HepG2 (cell line): Measurements from ENCODE around the gene SNRPB2. TPM values are rescaled to one million over a fixed set of nuclear protein-coding genes. Genes with fewer than 3 reads are reported as not detected.
A peak's percentile ranks its signal among the peaks of the same experiment; 100 is the strongest.

Source experiments
- ATAC-seq: fragments of 200-7000 bp; cut with Tn5 transposase; 3 replicates; pipeline ENCODE4 v1.9.1; 2020; ENCODE audit warnings: mild to moderate bottlenecking, moderate library complexity
- BruUV-seq: library from RNA; stranded (reverse); fragments of 400-500 nt; replicated peaks from 2 replicates; lab custom pipeline; 2021; lab: Mats Ljungman, UMichigan
- CTCF ChIA-PET: fragments of 300-600 bp; formaldehyde crosslinking; extraction: SDS; loops from one replicate; lab custom pipeline; 2021; ENCODE audit warnings: low total read pairs, inconsistent platforms, low intra/inter-chr PET ratio; lab: Yijun Ruan, JAX
- POLR2A ChIA-PET: fragments of 350-600 bp; sonication (Branson Sonifier 250); formaldehyde crosslinking; loops from one replicate; lab custom pipeline; 2020; ENCODE audit warnings: antibody characterized with exemption, inconsistent platforms; lab: Yijun Ruan, JAX
- DNase-seq: peaks from one replicate; pipeline ENCODE4 v3.0.0-alpha.2; 2015; ENCODE audit warnings: low spot score
- FAIRE-seq: peaks from 3 replicates; lab custom pipeline; 2011; peaks lifted over from hg19 to GRCh38; lab: Jason Lieb, UNC
- H2AFZ ChIP-seq: one replicate; pipeline ENCODE4 v1.6.1; 2011; ENCODE audit warnings: low read length, inconsistent platforms
- H3K27ac ChIP-seq: fragments of 300-600 bp; 3 replicates; pipeline ENCODE4 v1.8.0; 2011; ENCODE audit warnings: mixed run types, mild to moderate bottlenecking, mixed read lengths, low read length, inconsistent platforms; ENCODE audit not compliant: insufficient read depth; ENCODE audit errors: extremely low read length
- H3K27me3 ChIP-seq, 2 experiments: fragments of 200-600 bp in 1 of 2; 2 replicates in 1 of 2; 3 replicates in 1 of 2; pipeline versions ENCODE4 v1.6.0 to v1.8.0; 2011; ENCODE audit warnings: low read length in 2 of 2, mild to moderate bottlenecking in 2 of 2, moderate library complexity in 2 of 2, inconsistent platforms in 1 of 2; ENCODE audit not compliant: insufficient read depth in 2 of 2, control insufficient read depth in 1 of 2
- H3K36me3 ChIP-seq, 2 experiments: fragments of 200-600 bp in 1 of 2; replicated peaks in 1 of 2; 2 replicates in 1 of 2; 3 replicates in 1 of 2; pipeline versions ENCODE4 v1.5.1 to v1.8.0; 2011; ENCODE audit warnings: low read length in 2 of 2, inconsistent platforms in 1 of 2; ENCODE audit not compliant: insufficient read depth in 2 of 2, control insufficient read depth in 1 of 2
- H3K4me1 ChIP-seq: 2 replicates; pipeline ENCODE4 v1.5.1; 2012; ENCODE audit warnings: low read length, inconsistent platforms; ENCODE audit not compliant: insufficient read depth
- H3K4me2 ChIP-seq: 2 replicates; pipeline ENCODE4 v1.6.0; 2011; ENCODE audit warnings: low read depth, low read length, inconsistent platforms
- H3K4me3 ChIP-seq, 3 experiments: fragments of 200-600 bp in 1 of 3; sonication (generic), shearing (Covaris generic) in 1 of 3; replicated peaks in 1 of 3; 2 replicates each; pipeline ENCODE4 v1.5.1; 2011 to 2016; ENCODE audit warnings: low read length in 3 of 3, inconsistent platforms in 2 of 3, low read depth in 2 of 3, mild to moderate bottlenecking in 2 of 3, control low read depth in 1 of 3, mixed read lengths in 1 of 3; ENCODE audit not compliant: insufficient read depth in 1 of 3
- H3K79me2 ChIP-seq: one replicate; pipeline ENCODE4 v1.6.1; 2011; ENCODE audit warnings: low read length, inconsistent platforms; ENCODE audit not compliant: insufficient read depth
- H3K9ac ChIP-seq: 2 replicates; pipeline ENCODE4 v1.6.0; 2011; ENCODE audit warnings: mild to moderate bottlenecking, low read depth, low read length, inconsistent platforms; ENCODE audit not compliant: insufficient read depth
- H3K9me3 ChIP-seq: 2 replicates; pipeline ENCODE4 v1.5.1; 2012; ENCODE audit warnings: mild to moderate bottlenecking, low read length
- H4K20me1 ChIP-seq: 2 replicates; pipeline ENCODE4 v1.6.0; 2011; ENCODE audit warnings: inconsistent platforms, mild to moderate bottlenecking, low read length, moderate library complexity; ENCODE audit not compliant: insufficient read depth
- EZH2 ChIP-seq: conservative IDR thresholded peaks from 2 replicates; pipeline ENCODE4 v1.6.1; 2012; ENCODE audit warnings: mild to moderate bottlenecking, low read depth, low read length, moderate library complexity
- FOSL2 ChIP-seq: sonication (generic); formaldehyde crosslinking; IDR thresholded peaks from 2 replicates; pipeline ENCODE4 v1.4.0; 2020; ENCODE audit warnings: missing genetic modification reagents
- SMARCC2 ChIP-seq: fragments of 450-650 bp; IDR thresholded peaks from 2 replicates; pipeline ENCODE4 v1.6.1; 2017; ENCODE audit warnings: antibody characterized with exemption, mild to moderate bottlenecking
- SNAI1 ChIP-seq: sonication (generic); formaldehyde crosslinking; IDR thresholded peaks from 2 replicates; pipeline ENCODE4 v1.5.0; 2020; ENCODE audit warnings: mild to moderate bottlenecking, missing genetic modification reagents, borderline replicate concordance
- TCF12 ChIP-seq, 2 experiments: fragments of 450-650 bp in 1 of 2; sonication (generic) in 1 of 2; formaldehyde crosslinking in 1 of 2; IDR thresholded peaks; 2 replicates each; pipeline versions ENCODE4 v1.6.1 to v1.8.0; 2017 to 2022; ENCODE audit warnings: antibody characterized with exemption in 1 of 2, mild to moderate bottlenecking in 1 of 2, missing genetic modification reagents in 1 of 2, moderate library complexity in 1 of 2
- ZFP37 ChIP-seq: sonication (generic); formaldehyde crosslinking; IDR thresholded peaks from 2 replicates; pipeline ENCODE4 v1.4.0; 2020; ENCODE audit warnings: missing genetic modification reagents, borderline replicate concordance
- ZNF20 ChIP-seq: sonication (generic); formaldehyde crosslinking; IDR thresholded peaks from 2 replicates; pipeline ENCODE4 v1.4.0; 2020; ENCODE audit warnings: mild to moderate bottlenecking, moderate library complexity, missing genetic modification reagents
- ZSCAN25 ChIP-seq: sonication (generic); formaldehyde crosslinking; IDR thresholded peaks from 2 replicates; pipeline ENCODE4 v1.8.0; 2022; ENCODE audit warnings: mild to moderate bottlenecking, missing genetic modification reagents
- WGBS: methylation state at CpG from one replicate; pipeline ENCODE4 v1.1.6; 2017; ENCODE audit warnings: low lambda C conversion rate; 5-methylcytosine and 5-hydroxymethylcytosine counted together
- in situ Hi-C: cut with HindIII; loops from 2 replicates; pipeline ENCODE4 v1.10.0; 2017; ENCODE audit warnings: low pct_unique_long_range_greater_than_20kb; ENCODE audit not compliant: extremely low pct_ligation_motif_present
- intact Hi-C: fragments of 100-400 bp; cut with micrococcal nuclease; formaldehyde crosslinking; loops from one replicate; pipeline ENCODE4 v1.10.0; 2022; ENCODE audit not compliant: unreplicated experiment
- polyA plus RNA-seq, 8 experiments: library from polyadenylated mRNA; depleted of rRNA in 3 of 8; stranded (reverse) in 7 of 8; unstranded in 1 of 8; fragments of >200 nt; fragmentation: Illumina TruSeq in 4 of 8; extraction: Trizol in 4 of 8; gene quantifications; 2 replicates each; pipeline versions ENCODE4 v1.2.1 to v1.2.3, GENCODE V29; 2011 to 2016; ENCODE audit warnings: low read depth in 4 of 8, missing spikeins in 1 of 8, mixed read lengths in 1 of 8; ENCODE audit not compliant: insufficient read depth in 1 of 8
- total RNA-seq, 5 experiments: library from RNA; depleted of rRNA; stranded (reverse); fragments of >200 nt; fragmentation: Illumina TruSeq; extraction: Trizol; gene quantifications; 2 replicates each; pipeline ENCODE4 v1.2.3, GENCODE V29; 2016; ENCODE audit warnings: low read depth in 1 of 5

The SNRPB2 gene
- total and polyA plus RNA-seq, 2 of the 13 experiments (the other 11 are each of a cell fraction or from before 2014, with no cell fraction given): 107 to 204 TPM

GRCh38 chr20:16729080-16729479 is 746 bp upstream of the SNRPB2 start:
- H3K4me1 ChIP-seq: peaks cover 29% of the 10 kb centered on the region
- no peak for FAIRE-seq
- H3K9ac ChIP-seq: no peak overlapping the region; the same call in 1 of the 2 replicates
- H3K4me3 ChIP-seq: peak overlapping the region; percentile 82 to 98 (median 92)
- no TSS peak for BruUV-seq
- H3K79me2 ChIP-seq: peaks cover 35% of the 10 kb centered on the region
- H3K9me3 ChIP-seq: peaks cover 12% of the 10 kb centered on the region
- ChIA-PET POLR2A (interaction anchor here (0.9 to 1.1 kb wide), 2 partner anchors 154 to 254 kb away, joined by 3 read pairs; no protein-coding TSS in a partner anchor), CTCF (no interaction called here)
- TF ChIP-seq SMARCC2: no peak
- no peak for TF ChIP-seq FOSL2 (CRISPR knock-in tag)
- TF ChIP-seq ZNF20 (CRISPR knock-in tag): 0 out of 2 replicates have a peak, but pooled peaks have one; percentile 19
- TF ChIP-seq EZH2: peak; percentile 92
- no peak for TF ChIP-seq ZFP37 (CRISPR knock-in tag)
- no peak for TF ChIP-seq SNAI1 (CRISPR knock-in tag)
- TF ChIP-seq TCF12 (IDR thresholded peaks at IDR 0.05): no peak
- 0 out of 2 replicates have a peak, but pooled peaks have one; percentile 41 for TF ChIP-seq TCF12 (CRISPR knock-in tag; IDR thresholded peaks at IDR 0.05)
- TF ChIP-seq ZSCAN25 (CRISPR knock-in tag): no peak
- intact Hi-C loops: no loop called here
- peaks cover 7 to 22% of the 10 kb centered on the region in 2 experiments for H3K36me3 ChIP-seq
- no peaks in the 10 kb centered on the region for H4K20me1 ChIP-seq
- no peak for DNase-seq
- H2AFZ ChIP-seq: peak overlapping the region; percentile 98
- 75% methylated on average over 1 of the region's 1 CpG for WGBS
- ATAC-seq: no peak
- H3K27me3 ChIP-seq: peaks cover 0 to 12% of the 10 kb centered on the region in 2 experiments; a peak in 3 of 5 replicates
- in situ Hi-C loops: no loop called here
- peak overlapping the region; percentile 85 for H3K4me2 ChIP-seq
- no peak overlapping the region for H3K27ac ChIP-seq
